Tongue (tissue), 2 donors: ENCODE data around the gene FBXO30. TPM values are rescaled to one million over a fixed set of nuclear protein-coding genes. Genes with fewer than 3 reads are reported as not detected.

Source experiments
- DNase-seq: peaks from one replicate; pipeline ENCODE4 v3.0.0-alpha.2; 2015
- total RNA-seq: library from RNA; depleted of rRNA; stranded (reverse); fragments of >200 nt; gene quantifications from one replicate; pipeline ENCODE4 v1.2.3, GENCODE V29; 2014

Gene FBXO30
- total RNA-seq, 1 donor from 2014 or later, result 25.7 TPM

DNA sequence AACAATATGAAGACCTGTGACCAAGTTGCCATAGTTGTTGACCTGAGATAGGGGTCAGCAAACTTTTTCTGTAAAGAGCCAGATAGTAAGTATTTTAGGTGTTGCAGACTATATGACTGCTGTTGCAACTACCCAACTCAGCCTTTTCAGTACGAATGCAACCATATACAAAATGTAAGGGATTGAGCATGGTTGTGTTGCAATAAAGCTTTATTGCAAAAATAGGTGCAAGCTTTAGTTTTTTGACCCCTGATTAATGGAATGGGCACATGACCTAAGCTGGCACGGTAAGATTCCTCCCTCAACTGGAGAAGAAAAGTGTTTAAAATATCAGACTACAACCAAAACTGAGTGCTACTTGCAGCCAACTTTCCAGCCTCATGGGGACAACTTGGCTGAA lies 62.0 kb downstream of the FBXO30 start:
- no peak for DNase-seq

DNA sequence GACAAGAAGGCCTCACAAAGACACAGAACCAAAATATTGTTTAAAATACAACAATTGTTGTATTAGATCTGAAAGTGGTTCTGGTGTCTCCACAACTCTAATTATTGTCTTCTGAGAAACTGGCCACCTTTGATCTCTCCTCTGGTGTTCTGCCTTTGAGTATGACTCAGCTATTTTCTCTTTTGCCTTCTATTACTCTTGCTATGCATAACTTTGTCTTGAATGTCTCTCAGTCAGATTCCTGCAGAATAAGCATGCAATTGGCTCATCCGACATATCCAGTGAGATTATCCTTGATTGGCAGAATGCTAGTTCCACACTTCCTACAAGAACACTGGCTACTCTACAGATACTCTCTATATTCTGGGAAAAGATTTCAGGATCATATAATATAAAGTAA lies 65.0 kb downstream of the FBXO30 start:
- no peak for DNase-seq

DNA sequence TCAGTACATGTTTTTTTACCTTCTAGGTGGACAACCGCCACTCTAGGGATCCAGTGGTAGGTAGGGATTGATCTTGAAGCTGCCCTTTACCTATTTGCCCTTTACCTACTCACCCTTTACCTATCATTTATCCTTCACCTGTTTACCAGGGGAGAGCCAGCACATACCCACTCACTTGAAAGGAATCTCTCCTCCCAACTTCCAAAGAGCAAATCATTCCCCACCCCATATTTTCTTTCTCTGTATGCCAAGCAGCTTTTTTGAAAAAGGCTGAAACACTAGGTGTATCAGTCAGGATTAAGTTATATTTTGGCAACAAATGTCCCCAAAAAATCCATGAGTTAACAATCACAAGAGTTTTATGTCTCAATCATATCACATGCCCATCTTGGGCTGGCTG lies 68.7 kb downstream of the FBXO30 start:
- no peak for DNase-seq

DNA sequence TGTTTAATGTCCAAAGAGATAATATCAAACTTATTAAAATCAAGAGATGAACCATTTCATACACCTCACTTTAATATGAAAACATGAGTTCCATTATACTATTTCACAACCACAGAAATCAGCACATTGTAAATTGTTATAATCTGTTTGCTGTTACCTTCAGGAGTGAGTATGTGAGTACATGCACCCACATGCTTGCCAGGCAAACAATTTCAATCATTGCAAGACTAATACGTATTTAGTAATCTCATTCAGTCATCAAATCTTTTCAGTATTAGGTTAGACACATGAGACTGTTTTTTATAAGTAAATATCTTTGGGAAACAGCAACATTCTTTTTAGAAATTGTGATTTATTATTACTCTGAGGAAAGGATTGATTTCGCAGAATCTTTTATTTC lies 70.0 kb downstream of the FBXO30 start:
- DNase-seq, result no peak

Other genes starting within 250 kb of the FBXO30 start
- gene EPM2A, start 79.3 kb downstream of the FBXO30 start, total RNA-seq, result 51.3 TPM
- 47.0 TPM for gene SHPRH, start 149.6 kb upstream of the FBXO30 start, total RNA-seq
- gene GRM1, start 214.3 kb upstream of the FBXO30 start, total RNA-seq, result not detected